A549 (cell line): ENCODE results near the gene SLC40A1. TPM values are rescaled to one million over a fixed set of nuclear protein-coding genes. Genes with fewer than 3 reads are reported as not detected.

Experiments
- ATAC-seq, 2 experiments: fragments of 200-7000 bp in 1 of 2; fragments of >200 bp in 1 of 2; cut with Nextera tagmentation in 1 of 2; cut with Tn5 transposase in 1 of 2; 3 replicates each; pipeline versions ENCODE4 v1.8.0 to v1.9.1; 2018 to 2020; ENCODE audit warnings: mild to moderate bottlenecking in 1 of 2, moderate library complexity in 1 of 2
- CTCF ChIA-PET: fragments of 300-600 bp; sonication (Branson Sonifier 250); formaldehyde crosslinking; extraction: SDS; loops from one replicate; lab custom pipeline; 2021; ENCODE audit warnings: antibody characterized with exemption, inconsistent platforms; lab: Yijun Ruan, JAX
- POLR2A ChIA-PET: fragments of 350-600 bp; formaldehyde crosslinking; extraction: SDS; loops from one replicate; lab custom pipeline; 2021; ENCODE audit warnings: antibody characterized with exemption, inconsistent platforms; lab: Yijun Ruan, JAX
- DNase-seq, 2 experiments: peaks; one replicate each; pipeline versions ENCODE4 v3.0.0 to v3.0.0-alpha.2; 2011 to 2016; ENCODE audit warnings: low read depth in 1 of 2, low spot score in 1 of 2
- FAIRE-seq: peaks from 2 replicates; lab custom pipeline; 2011; peaks lifted over from hg19 to GRCh38; lab: Jason Lieb, UNC
- H3K27ac ChIP-seq, 2 experiments: fragments of >200 bp; sonication (Bioruptor Twin); formaldehyde crosslinking; 3 replicates each; pipeline ENCODE4 v1.5.1; 2016 to 2017
- H3K4me1 ChIP-seq: fragments of >200 bp; sonication (Bioruptor Twin); formaldehyde crosslinking; 3 replicates; pipeline ENCODE4 v1.6.1; 2016
- H3K4me2 ChIP-seq: fragments of >200 bp; sonication (Bioruptor Twin); formaldehyde crosslinking; 3 replicates; pipeline ENCODE4 v1.6.1; 2016
- H3K4me3 ChIP-seq: fragments of >200 bp; sonication (Bioruptor Twin); formaldehyde crosslinking; 3 replicates; pipeline ENCODE4 v1.5.1; 2016
- H3K9me3 ChIP-seq: fragments of >200 bp; sonication (Bioruptor Twin); formaldehyde crosslinking; 3 replicates; pipeline ENCODE4 v1.6.1; 2016
- ATOH8 ChIP-seq: fragments of 250-450 bp; sonication (Bioruptor Pico); IDR thresholded peaks from 2 replicates; pipeline ENCODE4 v1.5.0; 2020; ENCODE audit warnings: low read depth, mild to moderate bottlenecking, moderate library complexity
- CBX2 ChIP-seq: fragments of 200-600 bp; sonication (generic); IDR thresholded peaks from 2 replicates; pipeline ENCODE4 v1.6.1; 2016; ENCODE audit warnings: low read depth, mild to moderate bottlenecking, borderline replicate concordance
- CBX8 ChIP-seq: fragments of 200-600 bp; sonication (generic); IDR thresholded peaks from 2 replicates; pipeline ENCODE4 v1.6.1; 2016
- CEBPB ChIP-seq, 2 experiments: fragments of >200 bp in 1 of 2; sonication (Bioruptor Twin) in 1 of 2; formaldehyde crosslinking in 1 of 2; IDR thresholded peaks; 2 replicates each; pipeline ENCODE4 v1.6.1; 2012 to 2016
- CHD2 ChIP-seq: fragments of 150-350 bp; IDR thresholded peaks from 2 replicates; pipeline ENCODE4 v1.6.1; 2014; ENCODE audit warnings: low read length; ENCODE audit not compliant: partially characterized antibody
- CHD4 ChIP-seq: fragments of 200-600 bp; sonication (generic); IDR thresholded peaks from 2 replicates; pipeline ENCODE4 v1.6.1; 2016; ENCODE audit warnings: antibody characterized with exemption, mild to moderate bottlenecking, borderline replicate concordance
- E2F6 ChIP-seq: IDR thresholded peaks from 2 replicates; pipeline ENCODE4 v1.6.1; 2012; ENCODE audit warnings: low read depth, borderline replicate concordance
- EHF ChIP-seq: fragments of 250-450 bp; sonication (Bioruptor Pico); IDR thresholded peaks from 2 replicates; pipeline ENCODE4 v1.5.0; 2020; ENCODE audit warnings: mild to moderate bottlenecking
- FOSB ChIP-seq: fragments of 250-450 bp; sonication (Bioruptor Pico); IDR thresholded peaks from 2 replicates; pipeline ENCODE4 v1.5.0; 2020; ENCODE audit warnings: mild to moderate bottlenecking, moderate library complexity
- GATA3 ChIP-seq: IDR thresholded peaks from 2 replicates; pipeline ENCODE4 v1.6.1; 2012; ENCODE audit warnings: borderline replicate concordance
- HDAC2 ChIP-seq: fragments of 200-600 bp; sonication (generic); IDR thresholded peaks from 2 replicates; pipeline ENCODE4 v1.6.1; 2016
- HOXB13 ChIP-seq: fragments of 250-450 bp; sonication (Bioruptor Pico); IDR thresholded peaks from 2 replicates; pipeline ENCODE4 v1.5.0; 2020; ENCODE audit warnings: low read depth, mild to moderate bottlenecking, moderate library complexity
- HOXB5 ChIP-seq: fragments of 250-450 bp; sonication (Bioruptor Pico); IDR thresholded peaks from 2 replicates; pipeline ENCODE4 v1.5.0; 2020; ENCODE audit warnings: mild to moderate bottlenecking, moderate library complexity
- JUN ChIP-seq, 2 experiments: fragments of >200 bp; sonication (Bioruptor Twin); formaldehyde crosslinking; IDR thresholded peaks; 2 replicates in 1 of 2; 3 replicates in 1 of 2; pipeline ENCODE4 v1.6.1; 2016 to 2017
- KDM5A ChIP-seq: fragments of 200-600 bp; sonication (generic); IDR thresholded peaks from 2 replicates; pipeline ENCODE4 v1.6.1; 2016; ENCODE audit warnings: antibody characterized with exemption, mild to moderate bottlenecking
- MAFK ChIP-seq: fragments of 450-650 bp; IDR thresholded peaks from 2 replicates; pipeline ENCODE4 v1.6.1; 2014; ENCODE audit not compliant: partially characterized antibody
- MAX ChIP-seq: IDR thresholded peaks from 2 replicates; pipeline ENCODE4 v1.6.1; 2012
- MAZ ChIP-seq: fragments of 150-350 bp; IDR thresholded peaks from 2 replicates; pipeline ENCODE4 v1.6.1; 2014; ENCODE audit warnings: antibody characterized with exemption, low read depth, low read length, borderline replicate concordance
- MYC ChIP-seq: IDR thresholded peaks from 2 replicates; pipeline ENCODE4 v1.6.1; 2012; ENCODE audit warnings: mild to moderate bottlenecking, inconsistent platforms, low read length, improper control_type of control experiment, borderline replicate concordance
- NFE2L2 ChIP-seq: fragments of 150-350 bp; conservative IDR thresholded peaks from 2 replicates; pipeline ENCODE4 v1.6.1; 2014; ENCODE audit warnings: low read length
- NPAS2 ChIP-seq: fragments of 250-450 bp; sonication (Bioruptor Pico); IDR thresholded peaks from 2 replicates; pipeline ENCODE4 v1.8.0; 2022; ENCODE audit warnings: mild to moderate bottlenecking, moderate library complexity, borderline replicate concordance
- PBX3 ChIP-seq: IDR thresholded peaks from 2 replicates; pipeline ENCODE4 v1.6.1; 2012
- POLR2A ChIP-seq: IDR thresholded peaks from 2 replicates; pipeline ENCODE4 v1.6.1; 2012; ENCODE audit warnings: mild to moderate bottlenecking, low read length
- RAD21 ChIP-seq, 2 experiments: fragments of >200 bp in 1 of 2; sonication (Bioruptor Twin) in 1 of 2; formaldehyde crosslinking in 1 of 2; IDR thresholded peaks in 1 of 2; conservative IDR thresholded peaks in 1 of 2; 2 replicates in 1 of 2; 3 replicates in 1 of 2; pipeline ENCODE4 v1.6.1; 2012 to 2018; ENCODE audit warnings: inconsistent platforms in 1 of 2
- SREBF2 ChIP-seq: fragments of 450-650 bp; IDR thresholded peaks from 2 replicates; pipeline ENCODE4 v1.6.1; 2014; ENCODE audit warnings: mild to moderate bottlenecking, moderate library complexity
- TFCP2L1 ChIP-seq: fragments of 250-450 bp; sonication (Bioruptor Pico); IDR thresholded peaks from 2 replicates; pipeline ENCODE4 v1.5.0; 2021; ENCODE audit warnings: mild to moderate bottlenecking
- ZNF302 ChIP-seq: fragments of 250-450 bp; sonication (Bioruptor Pico); IDR thresholded peaks from 2 replicates; pipeline ENCODE4 v1.9.0; 2021; ENCODE audit warnings: inconsistent platforms, mild to moderate bottlenecking, moderate library complexity
- whole genome bisulfite sequencing: methylation state at CpG from one replicate; pipeline ENCODE4 v1.1.6; 2017; ENCODE audit errors: missing lambda C conversion rate; 5-methylcytosine and 5-hydroxymethylcytosine counted together
- polyA plus RNA-seq, 4 experiments: library from polyadenylated mRNA; depleted of rRNA in 3 of 4; stranded (reverse); fragments of >200 nt; fragmentation: RNase III in 1 of 4; extraction: RNeasy Plus Mini Kit Qiagen cat#74134 plus additional on column Dnase treatment in 1 of 4; gene quantifications; 2 replicates in 3 of 4; 3 replicates in 1 of 4; pipeline ENCODE4 v1.2.3, GENCODE V29; 2011 to 2017

SLC40A1 gene
- polyA plus RNA-seq, 2 of the 4 experiments (the other 2 are of a cell fraction) = 8.2 to 12.3 TPM

GRCh38 chr2:189517847-189518535, 62.6 kb downstream of the SLC40A1 start (continued):
- TF ChIP-seq GATA3 (no peak), ZNF302 (no peak), PBX3 (no peak)

GRCh38 chr2:189516546-189516945, 64.0 kb downstream of the SLC40A1 start:
- H3K4me2 ChIP-seq = peak overlapping the region; percentile 15; the same call in 2 of the 3 replicates
- ATAC-seq (no peak), DNase-seq (peak in 1 of 2 experiments; percentile 37), FAIRE-seq (no peak)
- H3K4me3 ChIP-seq = no peak overlapping the region
- H3K27ac ChIP-seq = no peak overlapping the region
- POLR2A ChIA-PET = interaction anchor here (1.0 to 1.5 kb wide), 2 partner anchors 41 to 64 kb away, joined by 3 to 4 read pairs; partner anchors contain the start of gene SLC40A1
- WGBS = 16% methylated on average over 3 of the region's 3 CpGs
- CTCF ChIA-PET = interaction anchor here (1.5 kb wide), 1 partner anchor 10 kb away, joined by 4 read pairs; no protein-coding TSS in a partner anchor
- H3K4me1 ChIP-seq = peaks cover 13% of the 10 kb centered on the region
- H3K9me3 ChIP-seq = no peaks in the 10 kb centered on the region
- no peak for TF ChIP-seq SREBF2
- TF ChIP-seq NFE2L2 = peak; percentile 26; the same call in 1 of the 2 replicates
- TF ChIP-seq MAFK = peak; percentile 75
- TF ChIP-seq TFCP2L1 = no peak

- no peak overlapping the region for H3K4me2 ChIP-seq
- DNase-seq (no peak), FAIRE-seq (no peak), ATAC-seq (no peak)
- peaks cover 6% of the 10 kb centered on the region; the same call in 1 of the 3 replicates for H3K4me1 ChIP-seq
- WGBS = 84% methylated on average over 1 of the region's 1 CpG
- TF ChIP-seq ZNF302 (no peak), HDAC2 (no peak), FOSB (CRISPR knock-in tag) (no peak), POLR2A (no peak)
- CTCF ChIA-PET = no interaction called here
- no peaks in the 10 kb centered on the region for H3K9me3 ChIP-seq
- no peak overlapping the region for H3K4me3 ChIP-seq
- POLR2A ChIA-PET = no interaction called here
- no peak overlapping the region for H3K27ac ChIP-seq
These were observed 65.3 kb downstream of the SLC40A1 start for GRCh38 chr2:189515264-189515663.

- TF ChIP-seq MAZ = no peak
- TF ChIP-seq CBX8 = no peak
- TF ChIP-seq JUN (IDR thresholded peaks at IDR 0.05) = no peak
- no peak for TF ChIP-seq KDM5A
- TF ChIP-seq HOXB13 (CRISPR knock-in tag) = no peak
- no peak for TF ChIP-seq NPAS2 (CRISPR knock-in tag)
- no peak for TF ChIP-seq ATOH8 (CRISPR knock-in tag)
- TF ChIP-seq CEBPB (IDR thresholded peaks at IDR 0.05) = no peak
- no peak for TF ChIP-seq MYC
- TF ChIP-seq E2F6 = no peak
- no peak for TF ChIP-seq TFCP2L1
- TF ChIP-seq ZNF302 = no peak
- TF ChIP-seq CHD2 = no peak
- TF ChIP-seq CHD4 = no peak
- no peak for TF ChIP-seq SREBF2
- no peak for TF ChIP-seq RAD21 (conservative IDR thresholded peaks at IDR 0.05 in 1 of 2, IDR thresholded peaks at IDR 0.05 in 1 of 2)
- TF ChIP-seq MAX = no peak
- no peak for TF ChIP-seq HOXB5 (CRISPR knock-in tag)
- TF ChIP-seq CBX2 = no peak
- no peak for TF ChIP-seq EHF
- no peak for DNase-seq
- ChIA-PET POLR2A (interaction anchor here (1.6 kb wide), 1 partner anchor 66 kb away, joined by 4 read pairs; the partner anchor contains the start of gene SLC40A1), CTCF (no interaction called here)
- no peaks in the 10 kb centered on the region for H3K9me3 ChIP-seq
- peaks cover 6% of the 10 kb centered on the region; the same call in 1 of the 3 replicates for H3K4me1 ChIP-seq
- ATAC-seq = no peak
- no peak for FAIRE-seq
- H3K4me2 ChIP-seq = no peak overlapping the region
- no peak overlapping the region for H3K27ac ChIP-seq
- 92% methylated on average over 3 of the region's 3 CpGs for WGBS
- H3K4me3 ChIP-seq = no peak overlapping the region
These were observed 66.5 kb downstream of the SLC40A1 start for GRCh38 chr2:189514104-189514503.
